IPS DF 4.7 (cell line): ENCODE results near the gene SPACA4.

Experiments used
- DNase-seq: peaks from one replicate; pipeline ENCODE4 v3.0.0-alpha.2; 2013; ENCODE audit warnings: low spot score; ENCODE audit errors: extremely low read depth

SPACA4 gene

GRCh38 chr19:48596679-48597465 is 9.7 kb upstream of the SPACA4 start:
- DNase-seq = no peak

GRCh38 chr19:48598996-48599700 is 7.4 kb upstream of the SPACA4 start:
- no peak for DNase-seq

- DNase-seq = no peak
Measured at GRCh38 chr19:48600679-48601417, 5.7 kb upstream of the SPACA4 start.

GRCh38 chr19:48603001-48603400 is 3.5 kb upstream of the SPACA4 start:
- no peak for DNase-seq

GRCh38 chr19:48603449-48603848 is 3.1 kb upstream of the SPACA4 start:
- DNase-seq = no peak

- no peak for DNase-seq
Measured at GRCh38 chr19:48603850-48604249, 2.7 kb upstream of the SPACA4 start.

GRCh38 chr19:48607359-48607755 is 815 bp downstream of the SPACA4 start:
- no peak for DNase-seq

GRCh38 chr19:48608798-48609263 is 2.3 kb downstream of the SPACA4 start:
- DNase-seq = no peak

GRCh38 chr19:48609571-48610108 is 3.1 kb downstream of the SPACA4 start:
- no peak for DNase-seq

GRCh38 chr19:48611872-48612271 is 5.3 kb downstream of the SPACA4 start:
- DNase-seq = no peak

GRCh38 chr19:48613024-48613851 is 6.7 kb downstream of the SPACA4 start:
- no peak for DNase-seq

GRCh38 chr19:48613852-48614435 is 7.4 kb downstream of the SPACA4 start:
- no peak for DNase-seq

- no peak for DNase-seq
Measured at GRCh38 chr19:48614436-48615230, 8.1 kb downstream of the SPACA4 start, which contains the start of gene FAM83E. TSS of gene FAM83E (minus strand) at chr19:48615076. CDS start at chr19:48613372, 1,704 bp downstream.

- DNase-seq = no peak
Measured at GRCh38 chr19:48615231-48616040, 8.9 kb downstream of the SPACA4 start.

- no peak for DNase-seq
Measured at GRCh38 chr19:48616041-48616436, 9.5 kb downstream of the SPACA4 start.

- no peak for DNase-seq
Measured at GRCh38 chr19:48616491-48617056, 10.0 kb downstream of the SPACA4 start.

GRCh38 chr19:48617146-48617937 is 10.8 kb downstream of the SPACA4 start:
- DNase-seq = no peak
